ENCODE measurements around the gene TNS1.

Gene TNS1

GRCh38 chr2:217834744-217835513 lies 167.9 kb downstream of the TNS1 start:
- TF ChIP-seq, protein P1, sequence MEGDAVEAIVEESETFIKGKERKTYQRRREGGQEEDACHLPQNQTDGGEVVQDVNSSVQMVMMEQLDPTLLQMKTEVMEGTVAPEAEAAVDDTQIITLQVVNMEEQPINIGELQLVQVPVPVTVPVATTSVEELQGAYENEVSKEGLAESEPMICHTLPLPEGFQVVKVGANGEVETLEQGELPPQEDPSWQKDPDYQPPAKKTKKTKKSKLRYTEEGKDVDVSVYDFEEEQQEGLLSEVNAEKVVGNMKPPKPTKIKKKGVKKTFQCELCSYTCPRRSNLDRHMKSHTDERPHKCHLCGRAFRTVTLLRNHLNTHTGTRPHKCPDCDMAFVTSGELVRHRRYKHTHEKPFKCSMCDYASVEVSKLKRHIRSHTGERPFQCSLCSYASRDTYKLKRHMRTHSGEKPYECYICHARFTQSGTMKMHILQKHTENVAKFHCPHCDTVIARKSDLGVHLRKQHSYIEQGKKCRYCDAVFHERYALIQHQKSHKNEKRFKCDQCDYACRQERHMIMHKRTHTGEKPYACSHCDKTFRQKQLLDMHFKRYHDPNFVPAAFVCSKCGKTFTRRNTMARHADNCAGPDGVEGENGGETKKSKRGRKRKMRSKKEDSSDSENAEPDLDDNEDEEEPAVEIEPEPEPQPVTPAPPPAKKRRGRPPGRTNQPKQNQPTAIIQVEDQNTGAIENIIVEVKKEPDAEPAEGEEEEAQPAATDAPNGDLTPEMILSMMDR (IDR thresholded peaks at IDR 0.05; ENCODE audit: extremely low read depth, missing control alignments), result no peak
- no peak for DNase-seq (ENCODE audit: low spot score)

DNA sequence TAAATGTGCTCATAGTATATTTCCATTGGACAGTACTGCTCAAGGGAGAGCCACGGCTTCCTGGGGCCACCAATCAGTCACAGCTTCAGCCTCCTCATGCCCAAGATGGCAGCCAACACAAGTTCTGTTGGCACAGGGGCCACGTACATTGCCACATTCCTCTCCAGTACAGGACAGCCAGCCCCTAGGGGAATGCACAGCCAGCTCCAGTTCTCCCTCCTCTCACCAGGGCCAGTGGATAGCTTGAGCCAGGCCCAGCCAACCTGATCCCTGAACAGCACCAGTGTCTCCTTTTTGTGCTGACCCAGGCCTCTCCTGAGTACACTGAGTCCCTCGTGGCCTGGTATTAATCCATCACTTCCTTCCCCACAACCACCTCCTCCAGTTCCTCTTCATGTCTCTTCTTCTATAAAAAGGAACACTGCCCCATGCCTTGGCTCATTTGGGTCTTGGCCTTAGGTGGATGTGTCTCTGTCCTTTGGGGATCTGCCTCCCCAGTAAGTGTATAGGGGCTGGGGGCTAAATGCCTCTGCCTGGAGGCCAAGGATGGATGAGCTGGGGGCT lies 168.7 kb downstream of the TNS1 start:
- no peak for DNase-seq (ENCODE audit: low spot score)

GRCh38 chr2:217833439-217833838 lies 169.4 kb downstream of the TNS1 start:
- no peak for DNase-seq (ENCODE audit: low spot score)
- TF ChIP-seq, protein P1 (IDR thresholded peaks at IDR 0.05; ENCODE audit: extremely low read depth, missing control alignments), result no peak

More for the DNA sequence above, 168.7 kb downstream of the TNS1 start:
- TF ChIP-seq, protein P1 (IDR thresholded peaks at IDR 0.05; ENCODE audit: extremely low read depth, missing control alignments), result no peak

DNA sequence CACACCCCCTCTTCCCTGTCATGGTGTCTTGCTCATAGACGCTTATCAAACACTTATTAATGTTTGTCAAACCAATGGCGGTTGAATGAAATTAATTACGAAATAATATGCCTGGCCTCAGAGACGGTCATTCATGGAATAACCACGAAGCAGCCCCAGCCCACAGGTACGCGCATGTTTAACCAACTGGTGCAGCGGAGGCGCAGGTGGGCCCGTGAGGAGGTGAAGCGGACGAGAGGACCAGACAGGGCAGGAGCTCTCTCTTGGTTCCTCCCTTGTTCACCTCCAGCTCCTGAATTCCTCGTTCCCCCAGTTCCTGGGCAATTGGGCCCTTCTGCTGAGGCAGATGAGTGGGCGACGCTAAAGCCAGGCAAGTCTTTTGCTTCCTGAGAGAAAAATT lies 169.8 kb downstream of the TNS1 start:
- DNase-seq (ENCODE audit: low spot score), result no peak
- TF ChIP-seq, protein P1 (IDR thresholded peaks at IDR 0.05; ENCODE audit: extremely low read depth, missing control alignments), result no peak

DNA sequence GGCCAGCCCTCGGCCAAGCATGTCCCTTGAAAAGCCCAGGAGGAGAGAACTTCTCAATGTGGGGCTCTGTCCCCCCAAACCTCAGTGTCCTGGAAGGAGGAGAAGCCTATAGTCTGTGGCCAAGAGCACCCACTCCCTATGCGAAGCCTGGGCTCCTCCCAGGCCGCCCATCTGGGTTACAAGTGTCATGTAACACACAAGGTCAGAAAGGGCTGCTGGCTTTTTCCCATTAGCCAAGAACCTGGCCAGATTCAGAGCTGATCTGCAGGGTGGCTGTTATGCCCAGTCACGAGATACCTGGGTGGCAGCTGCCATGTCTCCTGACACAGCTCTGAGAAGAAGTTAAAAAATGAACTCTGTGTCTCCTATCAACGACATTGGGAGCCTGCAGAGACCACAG lies 170.7 kb downstream of the TNS1 start:
- no peak for DNase-seq (ENCODE audit: low spot score)

DNA sequence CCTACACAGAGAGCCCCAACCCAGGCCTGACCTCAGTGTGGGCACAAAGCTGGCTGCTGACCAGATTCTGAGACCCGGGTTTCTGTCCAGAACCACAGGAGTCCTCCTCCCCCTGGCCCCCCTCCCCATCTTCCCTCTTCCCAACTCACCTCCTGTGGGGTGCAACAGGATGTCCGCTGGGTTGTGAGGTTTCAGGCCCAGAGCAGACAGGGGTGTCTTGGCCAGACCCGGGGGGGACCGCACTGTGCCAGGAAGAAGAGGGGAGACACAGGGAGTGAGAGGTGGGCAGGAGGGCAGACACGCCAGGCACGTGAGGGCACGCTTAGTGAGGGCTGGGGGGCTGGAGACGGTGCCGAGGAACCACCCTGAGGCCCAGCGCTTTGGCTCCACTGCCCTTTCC lies 171.5 kb downstream of the TNS1 start:
- TF ChIP-seq, protein P1 (IDR thresholded peaks at IDR 0.05; ENCODE audit: extremely low read depth, missing control alignments), result no peak
- DNase-seq (ENCODE audit: low spot score), result no peak

More for the DNA sequence above, 170.7 kb downstream of the TNS1 start:
- TF ChIP-seq, protein P1 (IDR thresholded peaks at IDR 0.05; ENCODE audit: extremely low read depth, missing control alignments), result no peak

DNA sequence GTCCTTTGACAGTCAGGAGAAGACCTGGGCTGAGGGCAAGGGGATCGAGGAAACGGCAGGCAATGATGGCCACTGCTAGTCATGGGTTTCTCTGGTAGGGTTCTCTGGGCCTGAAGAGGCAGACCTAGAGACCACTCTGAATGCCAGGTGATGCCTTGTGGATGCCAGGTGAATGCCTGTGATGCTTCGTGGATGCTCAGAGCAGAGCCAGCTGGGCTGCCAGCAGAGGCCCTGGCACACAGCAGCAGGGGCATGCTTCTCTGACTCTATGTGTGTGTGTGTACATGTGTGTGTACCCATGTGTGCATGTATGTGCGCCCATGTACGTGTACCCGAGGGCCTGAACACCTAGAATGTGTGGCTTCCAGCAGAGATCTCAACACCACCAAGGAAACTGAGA lies 172.0 kb downstream of the TNS1 start:
- no peak for DNase-seq (ENCODE audit: low spot score)
- TF ChIP-seq, protein P1 (IDR thresholded peaks at IDR 0.05; ENCODE audit: extremely low read depth, missing control alignments), result no peak
